Trophoblast cell (in vitro differentiated cells and primary cell): ENCODE results near the gene B4GALNT3.

Experiments used
- DNase-seq, 2 donors: peaks; one replicate each; pipeline ENCODE4 v3.0.0-alpha.2; 2016
- H2AFZ ChIP-seq: 2 replicates; pipeline ENCODE4 v1.6.1; 2013; ENCODE audit warnings: low read length, moderate library complexity, mild to moderate bottlenecking; ENCODE audit not compliant: insufficient read depth, poor library complexity
- H2AK5ac ChIP-seq: 2 replicates; pipeline ENCODE4 v1.6.1; 2013; ENCODE audit warnings: mild to moderate bottlenecking, low read length
- H2BK120ac ChIP-seq: 2 replicates; pipeline ENCODE4 v1.6.1; 2013; ENCODE audit warnings: low read length, mild to moderate bottlenecking, moderate library complexity; ENCODE audit not compliant: insufficient read depth, poor library complexity
- H2BK12ac ChIP-seq: 2 replicates; pipeline ENCODE4 v1.6.1; 2013; ENCODE audit warnings: mild to moderate bottlenecking, low read length, moderate library complexity
- H2BK5ac ChIP-seq: 2 replicates; pipeline ENCODE4 v1.6.1; 2013; ENCODE audit warnings: low read length, low read depth, moderate library complexity, mild to moderate bottlenecking; ENCODE audit not compliant: poor library complexity
- H3K14ac ChIP-seq: 2 replicates; pipeline ENCODE4 v1.6.1; 2013; ENCODE audit warnings: mild to moderate bottlenecking, low read length
- H3K18ac ChIP-seq: 2 replicates; pipeline ENCODE4 v1.6.1; 2013; ENCODE audit warnings: mild to moderate bottlenecking, low read length
- H3K23ac ChIP-seq: 2 replicates; pipeline ENCODE4 v1.6.1; 2013; ENCODE audit warnings: low read length
- H3K27ac ChIP-seq: 2 replicates; pipeline ENCODE4 v1.5.1; 2013; ENCODE audit warnings: low read depth, mild to moderate bottlenecking, inconsistent platforms, low read length, moderate library complexity
- H3K27me3 ChIP-seq: 2 replicates; pipeline ENCODE4 v1.6.1; 2013; ENCODE audit warnings: inconsistent platforms, mild to moderate bottlenecking, low read length, moderate library complexity; ENCODE audit not compliant: insufficient read depth
- H3K36me3 ChIP-seq, 2 experiments: 1 replicate in 1 of 2; 2 replicates in 1 of 2; pipeline ENCODE4 v1.6.1; 2013; ENCODE audit warnings: low read length in 2 of 2, mild to moderate bottlenecking in 2 of 2, moderate library complexity in 1 of 2; ENCODE audit not compliant: insufficient read depth in 2 of 2, control insufficient read depth in 1 of 2
- H3K4ac ChIP-seq: 2 replicates; pipeline ENCODE4 v1.6.1; 2013; ENCODE audit warnings: low read depth, mild to moderate bottlenecking, low read length, moderate library complexity
- H3K4me1 ChIP-seq, 2 experiments: 1 replicate in 1 of 2; 2 replicates in 1 of 2; pipeline ENCODE4 v1.6.1; 2013; ENCODE audit warnings: low read length in 2 of 2, mild to moderate bottlenecking in 2 of 2, moderate library complexity in 1 of 2; ENCODE audit not compliant: insufficient read depth in 2 of 2, control insufficient read depth in 1 of 2
- H3K4me2 ChIP-seq: 2 replicates; pipeline ENCODE4 v1.6.1; 2013; ENCODE audit warnings: inconsistent platforms, mild to moderate bottlenecking, low read length, moderate library complexity
- H3K4me3 ChIP-seq: 2 replicates; pipeline ENCODE4 v1.5.1; 2013; ENCODE audit warnings: mild to moderate bottlenecking, low read depth, low read length, inconsistent platforms
- H3K79me1 ChIP-seq: one replicate; pipeline ENCODE4 v1.6.1; 2013; ENCODE audit warnings: low read length
- H3K79me2 ChIP-seq: 2 replicates; pipeline ENCODE4 v1.6.1; 2013; ENCODE audit warnings: low read length, mild to moderate bottlenecking; ENCODE audit not compliant: control insufficient read depth, insufficient read depth, poor library complexity
- H3K9ac ChIP-seq: 2 replicates; pipeline ENCODE4 v1.6.1; 2013; ENCODE audit warnings: mild to moderate bottlenecking, low read length
- H3K9me3 ChIP-seq: 2 replicates; pipeline ENCODE4 v1.6.1; 2013; ENCODE audit warnings: low read depth, mild to moderate bottlenecking, control low read depth, inconsistent platforms, low read length; ENCODE audit not compliant: insufficient read depth
- H4K12ac ChIP-seq: 2 replicates; pipeline ENCODE4 v1.6.1; 2013; ENCODE audit warnings: low read depth, mild to moderate bottlenecking, low read length, moderate library complexity
- H4K8ac ChIP-seq: 2 replicates; pipeline ENCODE4 v1.6.1; 2013; ENCODE audit warnings: low read depth, mild to moderate bottlenecking, low read length, moderate library complexity
- H4K91ac ChIP-seq: one replicate; pipeline ENCODE4 v1.6.1; 2013; ENCODE audit warnings: low read depth, mild to moderate bottlenecking, low read length, moderate library complexity
- WGBS: extraction: QIAGEN DNeasy Blood & Tissue Kit; methylation state at CpG from one replicate; pipeline ENCODE4 v1.1.7; 2013; ENCODE audit warnings: missing lambda C conversion rate; ENCODE audit not compliant: insufficient read length, insufficient coverage; ENCODE audit errors: extremely low coverage; 5-methylcytosine and 5-hydroxymethylcytosine counted together

Gene B4GALNT3

DNA sequence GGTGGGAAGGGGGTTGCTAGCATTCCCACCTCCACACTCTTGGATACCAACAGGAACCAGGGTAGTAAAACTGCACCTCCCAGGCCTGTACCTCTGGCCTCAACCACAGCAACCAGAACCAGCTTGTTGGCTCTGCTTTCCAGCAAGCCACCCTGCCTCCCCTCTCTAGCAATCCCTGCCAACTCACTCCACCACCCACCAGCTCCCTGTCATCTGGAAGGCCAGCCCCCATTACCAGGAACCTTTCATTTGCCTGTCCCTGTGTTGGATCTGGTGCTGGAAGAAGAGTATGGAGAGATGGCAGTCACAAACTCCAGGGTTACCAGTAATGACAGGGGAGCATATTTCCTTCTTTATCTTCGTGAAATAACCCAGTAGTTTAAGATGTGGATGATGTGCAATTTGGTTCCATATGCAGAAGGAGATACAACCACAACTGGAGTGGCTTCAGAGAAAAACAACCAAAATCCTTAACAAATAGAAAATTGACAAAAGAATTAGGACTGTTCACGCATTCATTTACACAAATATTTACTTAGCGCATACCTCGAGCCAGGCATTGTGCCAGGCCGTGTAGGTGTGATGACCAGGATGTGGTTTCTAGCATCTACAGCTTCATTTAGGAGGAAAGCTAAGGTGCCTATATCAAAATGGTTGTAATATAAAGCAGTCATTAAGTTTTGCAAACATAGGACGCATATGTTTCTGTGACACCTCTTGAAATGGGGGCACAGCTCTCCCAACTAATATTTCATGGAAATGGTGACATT, 3.4 kb downstream of the B4GALNT3 start:
- Histone ChIP-seq H2AK5ac (no peak overlapping the region), H2AFZ (no peak overlapping the region), H3K4ac (no peak overlapping the region), H3K9me3 (no peaks in the 10 kb centered on the region), H3K23ac (no peak overlapping the region), H3K79me2 (peaks cover 2% of the 10 kb centered on the region), H2BK12ac (no peak overlapping the region), H3K4me2 (no peak overlapping the region), H3K9ac (no peak overlapping the region), H4K91ac (no peak overlapping the region), H2BK5ac (no peak overlapping the region), H3K27me3 (peaks cover 25% of the 10 kb centered on the region), H3K4me1 (peaks cover 6 to 7% of the 10 kb centered on the region in 2 experiments), H4K8ac (no peak overlapping the region), H4K12ac (no peak overlapping the region), H3K4me3 (no peak overlapping the region), H2BK120ac (no peak overlapping the region), H3K36me3 (no peaks in the 10 kb centered on the region), H3K27ac (no peak overlapping the region), H3K18ac (no peak overlapping the region), H3K79me1 (no peaks in the 10 kb centered on the region), H3K14ac (no peak overlapping the region)
- DNase-seq = no peak
- WGBS = no CpG with 5 or more reads among the region's 6 CpGs

DNA sequence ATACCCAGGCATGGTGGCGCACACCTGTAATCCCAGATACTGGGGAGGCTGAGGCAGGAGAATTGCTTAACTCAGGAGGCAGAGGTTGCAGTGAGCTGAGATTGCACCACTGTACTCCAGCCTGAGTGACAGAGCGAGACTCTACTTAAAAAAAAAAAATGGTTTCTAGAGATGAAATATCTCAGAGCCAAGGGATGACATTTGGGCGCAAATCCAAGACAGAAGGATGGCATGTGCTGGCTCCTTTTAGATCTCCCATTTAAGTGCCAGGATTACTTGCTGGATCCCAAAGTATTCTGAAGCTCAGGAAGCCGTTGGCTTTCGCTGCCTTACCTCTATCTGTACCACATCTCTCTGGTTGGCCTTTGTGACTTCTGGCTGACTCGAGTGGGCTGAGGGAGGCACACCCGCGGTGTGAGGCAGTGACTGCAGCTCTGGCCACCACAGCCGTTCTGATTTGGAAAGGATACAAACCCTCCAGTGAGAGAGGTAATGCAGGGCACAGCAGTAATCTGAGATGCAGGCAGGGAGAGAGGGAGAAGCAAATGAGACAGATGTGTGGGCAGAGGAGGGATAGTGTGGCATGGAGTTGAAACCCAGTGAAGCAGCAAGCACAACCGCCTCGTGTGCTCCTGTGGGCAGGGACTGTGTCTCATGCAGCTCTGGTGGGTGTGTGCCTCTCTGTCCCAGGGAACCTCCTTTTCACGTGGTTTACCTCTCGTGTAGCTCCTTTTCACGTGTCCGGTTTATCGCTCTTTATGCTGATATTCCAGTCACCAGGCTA, 4.9 kb downstream of the B4GALNT3 start:
- Histone ChIP-seq H4K8ac (no peak overlapping the region), H3K9ac (no peak overlapping the region), H3K23ac (peak overlapping the region; percentile 5), H3K79me2 (peaks cover 2% of the 10 kb centered on the region), H3K27ac (no peak overlapping the region), H4K12ac (no peak overlapping the region), H2AFZ (no peak overlapping the region), H3K27me3 (peaks cover 19% of the 10 kb centered on the region), H3K9me3 (no peaks in the 10 kb centered on the region), H3K4me2 (no peak overlapping the region), H3K18ac (no peak overlapping the region), H3K79me1 (no peaks in the 10 kb centered on the region), H2BK120ac (no peak overlapping the region), H3K4ac (no peak overlapping the region), H3K4me3 (no peak overlapping the region), H3K4me1 (peaks cover 2% of the 10 kb centered on the region in 2 experiments), H3K14ac (no peak overlapping the region), H2BK5ac (no peak overlapping the region), H2AK5ac (no peak overlapping the region), H4K91ac (no peak overlapping the region), H3K36me3 (no peaks in the 10 kb centered on the region), H2BK12ac (no peak overlapping the region)
- no peak for DNase-seq
- WGBS = no CpG with 5 or more reads among the region's 16 CpGs

DNA sequence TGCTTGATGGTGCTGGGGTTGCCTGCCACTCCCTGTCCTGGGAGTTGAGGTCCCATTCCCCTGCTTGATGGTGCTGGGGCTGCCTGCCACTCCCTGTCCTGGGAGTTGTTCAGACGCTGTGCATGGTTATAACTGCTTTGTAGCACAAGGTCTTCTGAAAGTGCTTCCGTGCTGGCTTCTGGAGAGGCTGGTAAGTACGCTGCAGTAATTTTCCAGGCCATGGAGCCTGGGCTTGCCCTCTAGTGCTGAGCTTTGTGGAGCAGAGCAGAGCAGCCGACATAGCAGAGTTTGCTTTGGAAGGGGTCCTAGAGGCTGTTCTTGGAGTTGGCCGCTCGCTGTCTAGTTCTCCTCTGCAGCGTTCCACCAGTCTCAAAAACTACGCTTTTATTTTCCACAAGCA, 6.3 kb downstream of the B4GALNT3 start:
- no peaks in the 10 kb centered on the region for H3K36me3 ChIP-seq
- no peak overlapping the region for H4K12ac ChIP-seq
- no peaks in the 10 kb centered on the region for H3K79me2 ChIP-seq
- H3K27me3 ChIP-seq = peaks cover 7% of the 10 kb centered on the region
- H3K23ac ChIP-seq = no peak overlapping the region
- no peak overlapping the region for H3K27ac ChIP-seq
- no peak for DNase-seq
- H3K9ac ChIP-seq = no peak overlapping the region
- no peaks in the 10 kb centered on the region for H3K79me1 ChIP-seq
- H2BK5ac ChIP-seq = no peak overlapping the region
- H3K4me2 ChIP-seq = no peak overlapping the region
- no peak overlapping the region for H2BK120ac ChIP-seq
- H2AFZ ChIP-seq = no peak overlapping the region
- no peak overlapping the region for H2BK12ac ChIP-seq
- H4K8ac ChIP-seq = no peak overlapping the region
- no peak overlapping the region for H3K4me3 ChIP-seq
- no peak overlapping the region for H3K14ac ChIP-seq
- H2AK5ac ChIP-seq = no peak overlapping the region
- H3K4me1 ChIP-seq = no peaks in the 10 kb centered on the region
- no CpG with 5 or more reads among the region's 8 CpGs for whole genome bisulfite sequencing
- no peaks in the 10 kb centered on the region for H3K9me3 ChIP-seq
- no peak overlapping the region for H4K91ac ChIP-seq
- no peak overlapping the region for H3K4ac ChIP-seq
- H3K18ac ChIP-seq = no peak overlapping the region

DNA sequence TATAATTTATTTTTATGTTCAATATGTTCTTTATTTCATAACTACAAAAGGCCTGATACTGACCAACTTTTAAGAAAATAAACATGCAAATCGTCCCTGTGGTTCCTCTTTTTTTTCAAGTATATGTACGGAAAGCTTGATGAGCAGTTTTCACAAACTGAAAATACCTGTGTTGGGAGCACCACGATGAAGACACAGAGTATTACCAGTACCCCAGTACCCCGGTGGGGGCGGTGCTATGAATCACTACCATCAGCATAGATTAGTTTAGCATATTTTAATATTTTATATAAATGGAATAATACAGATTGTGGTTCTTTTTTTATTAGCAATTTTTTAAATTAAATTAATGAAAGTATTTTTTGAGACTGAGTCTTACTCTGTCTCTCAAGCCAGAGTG, 7.0 kb downstream of the B4GALNT3 start:
- Histone ChIP-seq H4K8ac (no peak overlapping the region), H2BK12ac (no peak overlapping the region), H3K79me1 (no peaks in the 10 kb centered on the region), H3K9ac (no peak overlapping the region), H4K91ac (no peak overlapping the region), H2AFZ (no peak overlapping the region), H3K4me1 (no peaks in the 10 kb centered on the region), H3K23ac (no peak overlapping the region), H2BK120ac (no peak overlapping the region), H3K18ac (no peak overlapping the region), H3K4me3 (no peak overlapping the region), H3K4me2 (no peak overlapping the region), H3K4ac (no peak overlapping the region), H4K12ac (no peak overlapping the region), H3K9me3 (no peaks in the 10 kb centered on the region), H2BK5ac (no peak overlapping the region), H3K27ac (no peak overlapping the region), H3K36me3 (no peaks in the 10 kb centered on the region), H3K79me2 (no peaks in the 10 kb centered on the region), H3K27me3 (peaks cover 2% of the 10 kb centered on the region), H3K14ac (no peak overlapping the region), H2AK5ac (no peak overlapping the region)
- no CpG with 5 or more reads among the region's 5 CpGs for WGBS
- DNase-seq = no peak
